Measurements from ENCODE around the gene SH3PXD2A. TPM values are rescaled to one million over a fixed set of nuclear protein-coding genes. Genes with fewer than 3 reads are reported as not detected.

The SH3PXD2A gene
- total and polyA plus RNA-seq, 10 of the 15 experiments (the other 5 are each of a cell fraction or from before 2014, with no cell fraction given): 0.63 to 14.0 (median 4.4) TPM

GRCh38 chr10:103718247-103718620 lies 137.1 kb downstream of the SH3PXD2A start (continued):
- TF ChIP-seq E4F1 (IDR thresholded peaks at IDR 0.05; ENCODE audit: borderline replicate concordance, partially characterized antibody): no peak

- ATAC-seq (no peak), DNase-seq (ENCODE audit: low read depth, low spot score) (no peak), FAIRE-seq (no peak)
- Histone ChIP-seq H2AFZ (ENCODE audit: control insufficient read depth, low read depth, low read length) (no peak overlapping the region), H3K79me2 (ENCODE audit: control insufficient read depth, insufficient read depth, low read length) (no peaks in the 10 kb centered on the region), H3K4me3 (no peak overlapping the region), H3K4me2 (ENCODE audit: control insufficient read depth, insufficient read depth) (no peak overlapping the region), H3K27me3 (replicated peaks in 1 of 2; ENCODE audit: control insufficient read depth in 2 of 2, insufficient read depth in 2 of 2, low read length in 1 of 2) (peaks cover 0 to 4% of the 10 kb centered on the region in 2 experiments; a peak in 2 of 4 replicates), H4K20me1 (ENCODE audit: control insufficient read depth, insufficient read depth) (no peaks in the 10 kb centered on the region), H3K9me3 (replicated peaks; ENCODE audit: control insufficient read depth, insufficient read depth, low read length) (no peaks in the 10 kb centered on the region), H3K36me3 (ENCODE audit: control insufficient read depth in 2 of 2, insufficient read depth in 2 of 2, low read length in 1 of 2) (no peaks in the 10 kb centered on the region), H3K9ac (ENCODE audit: control insufficient read depth, insufficient read depth, low read length) (no peak overlapping the region), H3K4me1 (ENCODE audit: control insufficient read depth, insufficient read depth, low read length) (no peaks in the 10 kb centered on the region), H3K27ac (ENCODE audit: control insufficient read depth, insufficient read depth) (no peak overlapping the region)
- RAD21 ChIA-PET (ENCODE audit: unreplicated experiment): no interaction called here
- no TSS peak for BruUV-seq (replicated peaks)
- intact Hi-C loops (cut with micrococcal nuclease; ENCODE audit: unreplicated experiment) (no loop called here), in situ Hi-C loops (cut with MboI) (loop anchor here (10.0 kb wide), 1 partner anchor 487 kb away; no protein-coding TSS in a partner anchor)
- CTCF ChIA-PET: interaction anchor here (1.3 kb wide), 1 partner anchor 141 kb away, joined by 5 read pairs; no protein-coding TSS in a partner anchor
- 40% methylated on average over 11 of the region's 11 CpGs for WGBS (ENCODE audit: insufficient coverage, insufficient replicate concordance, low lambda C conversion rate, missing lambda C conversion rate)
- SMC1A ChIA-PET (ENCODE audit: uncharacterized antibody, unreplicated experiment): no interaction called here
- POLR2A ChIA-PET: no interaction called here
- TF ChIP-seq SIX5 (IDR thresholded peaks at IDR 0.05; ENCODE audit: low read depth, low read length, severe bottlenecking) (no peak), SMAD1 (IDR thresholded peaks at IDR 0.05; ENCODE audit: low read depth, partially characterized antibody) (no peak), SKIL (IDR thresholded peaks at IDR 0.05; ENCODE audit: low read depth, poor library complexity, severe bottlenecking) (no peak), ZNF24 (IDR thresholded peaks at IDR 0.05) (no peak), SREBF2 (IDR thresholded peaks at IDR 0.05; ENCODE audit: low read length) (no peak), MYC (IDR thresholded peaks at IDR 0.05; ENCODE audit: insufficient read depth, insufficient read length, insufficient replicate concordance, low read length, severe bottlenecking) (no peak), CREM (IDR thresholded peaks at IDR 0.05; ENCODE audit: low read depth) (no peak), ASH2L (IDR thresholded peaks at IDR 0.05; ENCODE audit: borderline replicate concordance, low read depth) (no peak), ZZZ3 (IDR thresholded peaks at IDR 0.05; ENCODE audit: control insufficient read depth, insufficient read length, low read depth) (no peak), MTA2 (IDR thresholded peaks at IDR 0.05; ENCODE audit: low read depth) (no peak), YBX1 (IDR thresholded peaks at IDR 0.05) (no peak), E2F8 (IDR thresholded peaks at IDR 0.05; ENCODE audit: low read depth, partially characterized antibody) (no peak), POLR2A (IDR thresholded peaks at IDR 0.05; ENCODE audit: low read depth, low read length) (no peak)
These were observed 137.8 kb downstream of the SH3PXD2A start for GRCh38 chr10:103717341-103718246.

All from GM12878 (cell line).